ENCODE data around the gene RAMP2. TPM values are rescaled to one million over a fixed set of nuclear protein-coding genes. Genes with fewer than 3 reads are reported as not detected.
"Not testable (repeated sequence)": the region's sequence is repeated elsewhere in the genome, so short reads cannot be mapped to it uniquely, and the experiment has no call there.

RAMP2 gene, protein sequence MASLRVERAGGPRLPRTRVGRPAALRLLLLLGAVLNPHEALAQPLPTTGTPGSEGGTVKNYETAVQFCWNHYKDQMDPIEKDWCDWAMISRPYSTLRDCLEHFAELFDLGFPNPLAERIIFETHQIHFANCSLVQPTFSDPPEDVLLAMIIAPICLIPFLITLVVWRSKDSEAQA
- total RNA-seq: 6.3 and 23.7 TPM in 2 replicates

DNA sequence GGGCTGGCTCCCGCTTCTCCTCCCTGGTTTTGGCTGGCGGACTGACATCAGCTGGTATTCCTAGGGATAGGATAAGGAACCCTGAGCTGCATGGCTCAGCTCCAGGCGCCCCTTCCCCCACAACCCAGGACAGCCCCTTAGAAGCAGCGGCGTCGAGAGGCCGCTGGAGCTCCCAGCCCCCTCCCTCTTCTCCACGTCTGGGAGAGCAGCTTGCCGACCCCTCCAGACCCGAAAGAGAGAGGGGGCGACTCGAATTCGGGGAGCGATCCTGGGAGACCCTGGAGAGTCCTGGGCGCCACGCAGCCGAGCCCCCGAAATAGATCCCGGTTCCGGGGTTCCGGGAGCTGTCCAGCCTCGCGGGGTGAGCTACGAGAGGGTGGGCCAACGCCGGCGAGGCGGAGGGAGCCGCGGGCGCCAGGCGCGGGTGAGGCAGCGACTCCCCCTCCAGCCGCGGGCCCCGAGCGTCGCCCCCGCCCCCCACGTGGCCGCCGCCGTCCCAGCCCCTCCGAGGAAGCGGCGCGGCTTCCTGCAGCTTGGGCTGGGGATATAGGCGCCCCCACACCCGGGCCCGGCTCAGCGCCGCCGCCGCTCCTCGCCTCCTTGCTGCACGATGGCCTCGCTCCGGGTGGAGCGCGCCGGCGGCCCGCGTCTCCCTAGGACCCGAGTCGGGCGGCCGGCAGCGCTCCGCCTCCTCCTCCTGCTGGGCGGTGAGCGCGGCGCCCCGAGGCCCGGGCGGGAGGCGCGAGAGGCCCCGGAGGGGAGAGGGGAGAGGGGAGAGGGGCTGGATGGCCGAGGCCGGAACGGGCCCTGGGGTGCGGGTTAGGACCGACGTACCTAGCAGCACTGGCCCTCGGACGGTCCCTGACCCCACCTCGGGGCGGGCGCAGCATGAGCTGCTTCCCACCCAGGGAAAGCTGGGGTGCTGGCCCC is at the start of gene RAMP2:
Gene RAMP2, plus strand, starts transcription at position 576 of the 930 bp plus-strand sequence. Its CDS starts 35 bp downstream, at position 611.
- no peak for DNase-seq (ENCODE audit: extremely low read depth, low read depth, low spot score)

DNA sequence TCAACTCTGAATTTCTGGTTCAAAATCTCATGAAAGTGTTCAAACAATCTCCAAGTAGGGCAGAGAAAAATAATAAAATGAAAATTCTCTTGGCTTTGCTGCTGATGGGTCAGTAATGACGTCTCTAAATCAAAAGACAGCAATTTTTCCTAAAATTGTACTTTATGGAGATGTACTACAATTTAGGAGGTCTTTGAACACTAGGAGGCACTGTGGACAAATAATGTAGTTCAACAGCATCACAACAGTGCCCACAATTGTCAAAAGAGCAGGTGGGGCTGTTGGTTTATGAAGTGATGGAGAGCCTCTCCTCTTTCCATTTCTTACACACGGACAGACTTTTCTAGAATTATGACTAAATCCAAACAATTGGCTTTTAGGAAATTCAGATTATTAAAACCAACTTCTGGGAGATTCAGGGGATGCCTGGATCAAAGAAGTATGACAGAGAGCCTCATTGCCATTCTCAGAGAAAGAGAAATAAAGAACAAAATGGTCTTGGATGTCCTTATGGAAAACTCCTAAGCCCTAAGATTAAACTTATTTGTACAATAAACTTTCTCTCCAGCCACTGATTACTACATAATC is 39.9 kb upstream of the RAMP2 start:
- peak; percentile 68 for DNase-seq (ENCODE audit: extremely low read depth, low read depth, low spot score)

DNA sequence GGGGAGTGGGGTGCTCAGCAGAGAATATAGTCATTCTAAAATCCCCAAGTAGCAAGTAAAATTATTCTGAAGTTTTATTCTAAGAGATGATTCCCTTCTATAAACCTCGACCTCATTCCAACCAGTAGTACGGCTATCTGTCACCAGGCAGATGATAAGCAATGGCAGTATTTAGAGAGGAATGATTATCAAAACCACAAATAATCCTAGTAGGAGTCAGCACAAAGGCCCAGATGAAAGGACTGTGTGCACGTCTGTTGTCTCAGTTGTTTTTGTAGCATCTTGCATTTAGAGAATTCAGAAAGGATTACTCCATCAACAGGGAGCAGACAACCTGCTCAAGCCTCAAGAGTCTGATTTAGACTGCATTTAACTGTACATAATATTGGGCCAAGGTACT is 37.4 kb upstream of the RAMP2 start:
- no peak for DNase-seq (ENCODE audit: extremely low read depth, low read depth, low spot score)

DNA sequence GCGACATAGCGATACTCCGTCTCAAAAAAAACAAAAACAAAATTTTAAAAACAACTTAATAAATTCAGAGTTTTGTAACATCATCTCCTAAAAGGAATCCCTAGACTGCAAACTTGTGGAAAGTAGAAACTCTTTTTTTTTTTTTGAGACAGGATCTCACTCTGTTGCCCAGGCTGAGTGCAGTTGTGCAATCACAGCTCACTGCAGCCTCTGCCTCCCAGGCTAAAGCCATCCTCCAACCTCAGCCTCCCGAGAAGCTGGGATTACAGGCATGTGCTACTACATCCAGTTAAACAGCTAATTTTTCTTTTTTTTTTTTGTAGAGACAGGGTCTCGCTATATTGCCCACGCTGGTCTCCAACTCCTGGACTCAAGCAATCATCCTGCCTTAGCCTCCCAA is 35.9 kb upstream of the RAMP2 start:
- DNase-seq (ENCODE audit: extremely low read depth, low read depth, low spot score): no peak

DNA sequence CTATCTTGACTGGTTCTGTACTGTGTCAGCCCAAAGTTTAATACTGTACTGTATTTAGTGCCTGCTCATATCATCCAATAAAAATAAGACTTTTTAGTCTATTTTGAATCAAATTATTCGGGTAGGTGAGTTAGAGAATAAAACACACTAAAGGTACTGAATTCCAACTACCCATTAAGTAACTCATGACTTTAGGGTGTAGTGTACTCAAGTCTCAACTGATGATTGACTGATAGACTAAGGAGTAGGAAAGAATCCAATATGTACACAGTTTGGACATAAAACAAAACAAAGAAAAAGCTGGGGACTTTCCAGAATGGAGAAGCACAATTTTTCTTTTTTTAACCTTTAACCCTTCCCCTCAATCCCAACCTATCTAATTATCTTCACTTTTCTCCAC is 20.3 kb upstream of the RAMP2 start:
- DNase-seq (ENCODE audit: extremely low read depth, low read depth, low spot score): no peak

DNA sequence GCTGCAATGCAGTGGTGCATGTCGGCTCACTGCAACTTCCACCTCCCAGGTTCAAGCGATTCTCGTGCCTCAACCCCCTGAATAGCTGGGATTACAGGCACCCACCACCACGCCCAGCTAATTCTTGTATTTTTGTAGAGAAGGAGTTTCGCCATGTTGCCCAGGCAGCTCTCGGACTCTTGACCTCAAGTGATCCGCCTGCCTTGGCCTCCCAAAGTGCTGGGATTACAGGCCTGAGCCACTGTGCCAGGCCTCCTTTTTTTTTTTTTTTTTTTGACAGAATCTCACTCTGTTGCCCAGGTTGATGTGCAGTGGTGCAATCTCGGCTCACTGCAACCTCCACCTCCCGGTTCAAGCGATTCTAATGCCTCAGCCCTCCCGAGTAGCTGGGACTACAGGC is 18.1 kb upstream of the RAMP2 start:
- not testable (repeated sequence) for DNase-seq (ENCODE audit: extremely low read depth, low read depth, low spot score)

DNA sequence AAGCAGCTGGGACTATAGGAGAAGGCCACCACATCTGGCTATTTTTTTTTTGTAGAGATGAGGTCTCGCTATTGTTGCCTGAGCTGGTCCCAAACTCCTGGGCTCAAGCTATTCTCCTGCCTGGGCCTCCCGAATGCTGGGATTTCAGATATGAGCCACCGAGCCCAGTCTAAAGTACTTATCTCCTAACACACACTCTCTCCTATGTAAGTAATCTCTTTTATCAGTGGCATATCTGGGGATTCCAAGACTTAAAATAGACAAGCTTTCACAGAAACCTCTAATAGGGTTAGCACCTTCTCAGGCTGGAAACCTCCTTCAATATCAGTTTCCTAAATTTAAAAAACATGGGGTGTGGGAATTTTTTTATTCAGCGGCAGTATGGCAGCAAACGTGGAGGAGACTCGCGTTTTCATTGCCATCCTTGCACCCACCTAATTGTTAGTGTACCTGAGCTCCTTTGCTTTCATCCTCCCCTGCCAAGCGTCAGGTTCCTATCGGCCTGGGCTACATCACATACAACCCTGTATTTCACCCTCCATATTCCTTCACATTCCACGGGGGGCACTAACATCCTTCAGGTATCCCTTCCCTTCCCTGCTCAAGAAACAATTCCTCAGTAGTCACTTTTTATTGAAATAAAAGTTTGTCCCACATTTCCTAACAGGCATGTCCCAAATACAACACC is 17.3 kb upstream of the RAMP2 start:
- no peak for DNase-seq (ENCODE audit: extremely low read depth, low read depth, low spot score)

DNA sequence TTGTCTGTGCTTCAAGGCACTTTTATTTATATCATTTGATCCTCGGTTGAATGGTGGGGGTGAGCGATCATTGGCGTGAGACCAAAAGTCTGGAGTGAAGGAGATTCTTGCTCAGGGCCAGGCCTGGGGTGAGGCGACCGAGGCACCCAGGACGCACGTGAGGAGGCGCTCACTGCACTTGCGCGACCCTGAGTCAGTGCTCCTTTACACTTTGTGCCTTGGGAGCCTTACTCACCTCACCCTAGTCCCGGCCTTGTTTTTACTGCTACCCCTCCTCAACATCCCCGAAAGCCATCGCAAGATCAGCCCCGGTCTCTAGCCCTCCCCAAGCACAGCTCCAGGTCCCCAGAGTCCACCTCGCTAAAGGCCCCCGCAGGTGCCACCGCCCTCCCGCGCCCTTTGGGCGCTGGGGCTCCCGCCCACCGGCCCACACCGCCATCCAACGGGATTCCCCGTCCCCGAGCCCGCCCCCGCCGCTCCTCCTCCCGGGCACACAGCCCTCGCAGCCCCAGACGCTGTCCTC is 16.7 kb upstream of the RAMP2 start:
- no peak for DNase-seq (ENCODE audit: extremely low read depth, low read depth, low spot score)

DNA sequence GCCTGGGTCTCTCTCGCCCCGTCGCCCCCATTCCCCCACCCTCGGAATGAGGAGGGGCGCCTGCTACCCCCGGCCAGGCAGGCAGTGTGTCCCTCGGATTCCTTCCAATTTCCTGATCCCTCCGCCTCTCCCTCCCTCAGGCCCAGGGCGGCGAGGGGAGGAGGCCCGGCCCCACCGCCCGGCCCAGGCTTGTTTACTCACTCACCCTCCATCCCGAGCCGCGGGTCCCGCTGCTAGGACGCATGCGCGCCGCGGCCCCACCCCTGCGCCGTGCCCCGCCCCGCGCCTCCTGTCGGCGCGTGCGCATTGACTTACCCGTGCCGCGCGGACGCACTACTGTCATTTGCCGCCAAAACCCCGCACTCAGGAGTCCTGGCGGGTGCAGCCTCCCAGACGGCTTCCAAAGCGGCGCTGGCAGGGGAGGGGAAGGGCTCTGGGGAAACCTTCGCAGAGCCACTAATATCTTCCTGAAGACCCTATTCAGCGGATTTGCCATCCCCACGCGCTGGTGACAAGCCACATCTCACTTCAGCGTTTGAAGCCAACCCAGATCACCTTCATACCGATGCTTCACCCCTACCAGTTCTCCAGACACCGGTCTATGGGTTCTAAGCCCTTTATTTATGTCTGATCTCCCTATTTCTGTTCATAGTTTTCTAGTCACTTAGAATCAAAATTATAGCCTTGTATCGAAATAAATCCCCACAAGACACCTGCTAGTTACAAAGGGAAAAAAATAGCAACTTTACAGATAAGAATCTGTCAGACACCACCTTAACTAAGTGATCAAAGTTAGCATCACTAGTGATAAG is 16.0 kb upstream of the RAMP2 start, which contains the start of gene EZH1:
Gene EZH1, minus strand, starts transcription at position 235 of the 812 bp plus-strand sequence. CDS start 16,099 bp downstream, outside the sequence.
- no peak for DNase-seq (ENCODE audit: extremely low read depth, low read depth, low spot score)

DNA sequence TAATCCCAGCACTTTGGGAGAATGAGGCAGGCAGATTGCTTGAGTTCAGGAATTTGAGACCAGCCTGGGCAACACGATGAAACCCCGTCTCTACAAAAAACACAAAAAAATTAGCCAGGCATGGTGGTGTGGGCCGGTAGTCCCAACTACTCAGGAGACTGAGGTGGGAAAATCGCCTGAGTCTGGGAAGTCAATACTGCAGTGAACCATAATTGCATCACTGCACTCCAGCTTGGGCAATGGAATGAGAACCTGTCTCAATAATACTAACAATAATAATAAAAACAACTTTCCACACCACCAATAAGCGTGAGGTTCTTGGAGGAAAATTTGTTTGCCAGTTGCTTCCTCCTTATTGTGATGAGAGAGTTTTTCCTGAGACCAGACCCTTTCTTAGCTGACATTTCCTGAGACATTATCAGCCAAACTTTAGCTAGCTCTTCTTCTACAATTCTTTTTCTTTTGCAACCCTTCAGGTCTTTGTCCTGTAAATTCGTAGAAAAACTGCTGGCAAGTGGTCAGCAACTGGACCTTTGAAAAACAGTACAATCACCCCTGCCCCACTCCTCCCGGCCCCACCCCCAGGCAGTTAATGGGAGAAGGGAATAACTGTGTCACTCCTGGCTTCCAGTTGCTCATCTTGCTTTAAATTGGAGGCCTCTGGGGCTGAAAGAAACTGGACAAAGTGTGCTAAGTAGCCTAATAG is 12.7 kb upstream of the RAMP2 start:
- no peak for DNase-seq (ENCODE audit: extremely low read depth, low read depth, low spot score)

DNA sequence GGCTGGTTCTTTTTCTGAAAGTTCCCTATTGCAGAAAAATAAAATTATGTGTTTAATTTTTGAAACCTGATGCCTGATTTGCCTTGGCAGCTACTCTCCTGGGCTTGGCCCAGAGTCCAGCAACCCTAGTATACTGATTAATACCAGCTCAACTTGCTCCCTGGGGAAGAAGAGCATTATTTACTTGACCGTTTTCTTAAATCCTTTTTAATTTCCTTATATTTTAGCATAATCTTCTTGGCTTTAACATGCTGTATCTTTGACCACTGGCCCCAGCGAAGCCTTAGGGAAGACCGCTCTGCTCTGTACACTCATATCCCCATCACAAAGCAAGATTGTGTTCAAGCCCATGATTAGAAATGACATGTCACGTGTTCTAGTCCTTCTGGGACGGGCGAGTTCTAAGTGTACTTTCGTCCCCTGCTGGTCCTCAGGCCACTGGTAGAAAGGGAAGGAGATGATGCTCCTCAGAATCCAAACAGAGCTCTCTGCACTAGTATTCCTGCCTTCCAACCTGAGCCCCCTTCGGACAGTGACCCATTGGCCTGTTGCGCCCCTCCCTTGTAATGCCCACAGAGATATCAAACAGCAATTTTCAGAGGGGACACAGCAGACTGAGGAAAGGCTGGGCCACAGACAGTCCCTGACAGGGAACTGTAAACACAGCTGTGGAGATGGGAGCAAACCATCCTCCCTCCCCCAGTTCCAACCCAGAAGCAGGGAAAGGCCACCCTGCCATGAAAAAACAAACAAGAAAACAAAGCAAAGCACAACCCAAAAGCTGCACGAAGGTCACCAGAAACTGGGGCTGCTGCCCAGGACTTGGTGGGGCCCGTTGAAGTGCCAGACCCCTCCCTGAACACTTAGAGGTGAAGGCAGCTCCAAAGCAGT is 11.9 kb upstream of the RAMP2 start:
- DNase-seq (ENCODE audit: extremely low read depth, low read depth, low spot score): no peak

DNA sequence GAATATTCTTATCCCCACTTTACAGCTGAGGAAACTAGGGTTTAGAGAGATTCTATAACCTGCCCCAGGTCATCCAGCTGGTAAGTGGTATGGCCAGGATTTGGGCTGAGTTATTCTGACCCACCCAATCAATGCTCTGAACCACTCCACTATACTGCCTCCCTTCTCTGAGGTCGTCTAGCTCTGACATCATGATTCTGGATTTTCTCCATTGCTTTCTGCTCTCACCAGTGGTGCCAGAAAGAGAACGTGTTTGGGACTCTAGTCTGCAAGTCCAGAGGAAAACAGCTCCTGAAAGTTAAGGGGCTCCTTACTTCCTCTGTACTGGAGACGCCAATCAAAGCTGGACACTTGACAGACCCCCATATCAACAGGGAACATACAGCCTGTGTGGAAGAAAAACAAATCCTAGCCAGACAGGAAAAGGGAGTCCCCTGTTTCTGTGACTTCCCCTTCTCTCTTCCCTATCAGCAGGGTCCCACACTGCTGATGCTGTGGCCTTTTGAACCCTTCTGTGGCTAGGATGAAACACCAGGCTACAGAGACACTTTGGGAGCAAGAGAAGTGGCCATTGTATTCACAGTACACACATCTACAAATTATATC is 10.2 kb upstream of the RAMP2 start:
- no peak for DNase-seq (ENCODE audit: extremely low read depth, low read depth, low spot score)

DNA sequence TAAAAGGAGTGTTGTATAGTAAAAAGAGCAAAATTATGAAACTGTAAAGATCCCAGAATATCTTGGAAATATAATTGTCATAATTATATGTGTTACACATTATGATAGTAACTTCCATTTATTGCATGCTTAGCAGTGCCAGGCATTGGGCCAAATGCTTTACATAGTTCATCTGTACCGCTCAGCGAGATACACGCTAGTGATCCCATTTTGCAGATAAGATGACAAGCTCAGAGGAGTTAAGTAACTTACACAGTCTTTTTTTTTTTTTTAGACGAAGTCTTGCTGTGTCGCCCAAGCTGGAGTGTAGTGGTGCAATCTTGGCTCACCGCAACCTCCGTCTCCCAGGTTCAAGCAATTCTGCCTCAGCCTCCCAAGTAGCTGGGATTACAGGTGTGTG is 9.4 kb upstream of the RAMP2 start:
- DNase-seq (ENCODE audit: extremely low read depth, low read depth, low spot score): no peak

DNA sequence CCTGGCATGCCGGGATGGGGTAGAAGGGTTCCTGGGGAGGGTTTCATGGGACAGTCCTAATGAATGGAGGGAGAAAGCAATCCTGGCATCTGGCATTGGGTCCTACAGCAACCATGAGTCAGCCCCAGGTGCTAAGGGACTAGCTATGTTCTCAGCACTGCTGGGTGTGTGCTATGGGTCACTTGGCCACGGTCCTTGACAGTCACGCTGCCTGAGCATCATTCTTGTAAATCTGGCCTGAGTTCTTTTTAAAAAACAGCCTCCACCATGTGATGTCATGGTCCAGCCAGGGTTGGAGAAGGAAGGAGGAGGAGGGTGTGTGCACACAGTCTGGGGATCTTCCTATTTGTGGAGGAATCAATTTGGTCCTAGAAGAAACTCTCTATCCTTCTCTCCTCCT is 6.2 kb upstream of the RAMP2 start:
- no peak for DNase-seq (ENCODE audit: extremely low read depth, low read depth, low spot score)

DNA sequence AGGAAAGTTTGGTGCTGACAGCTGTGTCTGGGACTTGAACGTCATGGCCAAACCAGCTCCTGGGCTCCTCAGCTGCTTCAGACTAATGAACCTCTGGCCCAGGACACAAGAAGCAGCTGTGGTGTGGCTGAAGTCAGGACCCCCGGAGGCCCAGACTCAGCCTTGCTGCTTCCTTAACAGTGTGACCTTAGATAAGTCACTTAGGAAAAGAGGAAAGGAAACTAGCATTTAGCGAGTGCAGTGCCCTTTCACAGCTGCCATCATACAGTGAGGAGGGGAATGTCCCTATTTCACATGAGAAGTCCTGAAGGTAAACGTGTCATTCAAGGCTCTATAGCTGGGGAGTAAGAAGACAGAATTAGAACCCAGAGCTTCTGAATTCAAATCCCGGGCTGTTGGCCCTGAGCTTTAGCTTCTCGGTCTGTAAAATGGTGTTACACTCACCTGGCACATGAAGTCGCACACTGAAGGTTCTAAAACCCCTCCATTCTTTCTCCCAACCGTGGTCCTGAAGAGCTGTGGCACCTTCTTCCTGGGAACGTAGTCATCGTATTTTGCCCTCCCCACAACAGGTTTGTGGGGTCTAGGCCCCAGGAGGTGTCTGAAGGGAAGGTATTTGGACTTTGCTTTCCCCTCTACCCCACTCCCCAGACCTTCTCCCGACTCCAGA is 910 bp upstream of the RAMP2 start:
- DNase-seq (ENCODE audit: extremely low read depth, low read depth, low spot score): no peak

DNA sequence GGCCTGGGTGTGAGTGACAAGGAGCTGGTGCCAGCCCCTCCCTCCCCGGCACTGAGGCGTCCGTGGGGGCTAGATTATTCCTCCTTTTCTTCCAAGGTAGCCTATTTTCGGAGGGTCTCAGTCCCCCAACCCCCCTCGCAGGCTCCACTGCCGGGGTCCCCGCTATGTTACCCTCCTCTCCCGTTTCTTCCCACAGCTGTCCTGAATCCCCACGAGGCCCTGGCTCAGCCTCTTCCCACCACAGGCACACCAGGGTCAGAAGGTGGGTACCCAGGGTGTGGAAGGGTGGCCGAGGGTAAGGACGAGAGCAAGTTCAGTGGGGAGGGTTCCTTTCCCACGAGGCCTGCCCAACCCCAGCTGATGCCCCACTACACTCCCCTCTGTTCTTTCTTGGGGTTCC is 611 bp downstream of the RAMP2 start:
- no peak for DNase-seq (ENCODE audit: extremely low read depth, low read depth, low spot score)

DNA sequence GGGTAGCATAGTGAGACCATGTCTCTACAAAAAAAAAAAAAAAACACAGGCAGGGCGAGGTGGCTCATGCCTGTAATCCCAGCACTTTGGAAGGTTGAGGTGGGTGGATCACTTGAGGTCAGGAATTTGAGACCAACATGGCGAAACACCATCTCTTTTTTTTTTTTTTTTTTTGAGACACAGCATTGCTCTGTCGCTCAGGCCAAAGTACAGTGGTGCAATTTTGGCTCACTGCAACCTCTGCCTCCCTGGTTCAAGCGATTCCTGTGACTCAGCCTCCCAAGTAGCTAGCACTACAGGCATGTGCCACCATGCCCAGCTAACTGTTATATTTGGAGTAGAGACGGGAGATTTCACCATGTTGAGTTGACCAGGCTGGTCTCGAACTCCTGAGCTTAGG is 5.1 kb downstream of the RAMP2 start:
- no peak for DNase-seq (ENCODE audit: extremely low read depth, low read depth, low spot score)

DNA sequence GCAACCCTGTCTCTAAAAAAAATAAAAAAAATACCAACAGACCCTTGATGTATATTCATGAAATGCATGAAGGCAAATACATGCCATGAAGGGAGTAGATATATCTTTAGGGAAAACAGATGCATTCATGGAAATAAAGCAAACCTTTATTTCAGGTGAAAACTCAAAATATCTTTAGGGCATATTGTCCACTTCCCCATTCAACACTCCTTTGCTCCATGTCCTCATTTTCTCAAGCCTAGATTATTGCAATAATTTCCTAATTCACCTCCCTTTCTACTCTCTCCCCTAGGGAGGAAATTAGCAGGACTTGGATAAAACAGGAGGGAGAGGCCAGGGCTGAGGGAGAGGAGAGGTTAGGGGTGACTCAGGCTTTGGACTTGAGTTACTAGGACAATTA is 6.5 kb downstream of the RAMP2 start:
- DNase-seq (ENCODE audit: extremely low read depth, low read depth, low spot score): no peak
